22Rv1 (cell line): Measurements from ENCODE around the gene SCGB2B2.

Experiments
- ZFX ChIP-seq: fragments of 450-650 bp; IDR thresholded peaks from 2 replicates; pipeline ENCODE4 v1.6.1; 2017; ENCODE audit warnings: antibody characterized with exemption, borderline replicate concordance
- TF ChIP-seq, protein P1 (sequence below): fragments of 450-650 bp; IDR thresholded peaks from 2 replicates; pipeline ENCODE4 v1.5.1; 2017; ENCODE audit warnings: mild to moderate bottlenecking

DNA sequence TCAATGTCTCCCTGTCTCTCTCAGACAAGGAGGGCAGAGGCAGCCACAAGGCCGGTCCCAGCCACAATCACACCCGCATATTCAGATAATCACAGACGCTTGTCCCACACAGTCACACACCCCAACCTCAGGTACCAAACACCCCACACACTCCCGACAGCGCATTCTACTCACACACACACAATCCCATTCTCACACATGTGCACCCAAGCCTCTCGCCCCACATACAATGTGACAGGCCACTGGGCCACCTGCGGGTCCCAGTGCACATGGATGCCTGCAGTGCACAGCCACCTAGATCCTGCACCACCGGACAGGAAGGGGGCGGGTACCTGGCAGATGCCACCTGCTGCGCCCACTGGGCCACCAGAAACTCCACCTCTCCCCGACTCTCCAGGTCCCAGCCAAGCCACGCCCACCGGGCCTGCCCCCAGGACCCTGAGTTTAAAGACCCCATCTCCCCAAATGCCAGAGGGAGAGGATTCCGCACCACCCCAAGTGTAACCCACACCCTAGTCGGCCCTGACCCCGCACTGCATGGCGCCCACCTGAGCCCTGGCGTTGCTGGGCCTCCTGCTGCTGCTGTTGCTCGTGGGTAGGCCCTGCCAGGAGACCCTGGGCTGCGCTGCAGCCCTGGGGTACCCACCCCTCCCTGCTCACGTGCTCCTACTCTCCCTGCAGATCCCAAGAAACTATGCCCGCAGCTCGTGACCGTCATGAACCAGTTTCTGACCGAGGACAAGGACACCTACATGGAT lies 10.6 kb downstream of the SCGB2B2 start:
- TF ChIP-seq, protein P1, sequence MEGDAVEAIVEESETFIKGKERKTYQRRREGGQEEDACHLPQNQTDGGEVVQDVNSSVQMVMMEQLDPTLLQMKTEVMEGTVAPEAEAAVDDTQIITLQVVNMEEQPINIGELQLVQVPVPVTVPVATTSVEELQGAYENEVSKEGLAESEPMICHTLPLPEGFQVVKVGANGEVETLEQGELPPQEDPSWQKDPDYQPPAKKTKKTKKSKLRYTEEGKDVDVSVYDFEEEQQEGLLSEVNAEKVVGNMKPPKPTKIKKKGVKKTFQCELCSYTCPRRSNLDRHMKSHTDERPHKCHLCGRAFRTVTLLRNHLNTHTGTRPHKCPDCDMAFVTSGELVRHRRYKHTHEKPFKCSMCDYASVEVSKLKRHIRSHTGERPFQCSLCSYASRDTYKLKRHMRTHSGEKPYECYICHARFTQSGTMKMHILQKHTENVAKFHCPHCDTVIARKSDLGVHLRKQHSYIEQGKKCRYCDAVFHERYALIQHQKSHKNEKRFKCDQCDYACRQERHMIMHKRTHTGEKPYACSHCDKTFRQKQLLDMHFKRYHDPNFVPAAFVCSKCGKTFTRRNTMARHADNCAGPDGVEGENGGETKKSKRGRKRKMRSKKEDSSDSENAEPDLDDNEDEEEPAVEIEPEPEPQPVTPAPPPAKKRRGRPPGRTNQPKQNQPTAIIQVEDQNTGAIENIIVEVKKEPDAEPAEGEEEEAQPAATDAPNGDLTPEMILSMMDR, result no peak
- TF ChIP-seq ZFX, result no peak
